Left renal cortex interstitium (tissue), 4 donors: Measurements from ENCODE around the gene MEI1. TPM values are rescaled to one million over a fixed set of nuclear protein-coding genes. Genes with fewer than 3 reads are reported as not detected.
"Not testable (repeated sequence)": the region's sequence is repeated elsewhere in the genome, so short reads cannot be mapped to it uniquely, and the experiment has no call there.

Experiments
- DNase-seq, 4 donors: peaks; one replicate each; pipeline ENCODE4 v3.0.0-alpha.2; 2013; ENCODE audit warnings: low read depth in 4 of 4, low spot score in 2 of 4, missing footprints in 1 of 4
- polyA plus RNA-seq, 4 donors: library from polyadenylated mRNA; unstranded; fragments of 120-200 nt; gene quantifications; one replicate each; pipeline ENCODE4 v1.2.1, GENCODE V29; 2013; ENCODE audit not compliant: insufficient read length in 4 of 4

Gene MEI1
- polyA plus RNA-seq, 4 donors: 2.9 to 3.4 (median 3.3) TPM

GRCh38 chr22:41732096-41732772 is 32.9 kb downstream of the MEI1 start:
- no peak for DNase-seq

DNA sequence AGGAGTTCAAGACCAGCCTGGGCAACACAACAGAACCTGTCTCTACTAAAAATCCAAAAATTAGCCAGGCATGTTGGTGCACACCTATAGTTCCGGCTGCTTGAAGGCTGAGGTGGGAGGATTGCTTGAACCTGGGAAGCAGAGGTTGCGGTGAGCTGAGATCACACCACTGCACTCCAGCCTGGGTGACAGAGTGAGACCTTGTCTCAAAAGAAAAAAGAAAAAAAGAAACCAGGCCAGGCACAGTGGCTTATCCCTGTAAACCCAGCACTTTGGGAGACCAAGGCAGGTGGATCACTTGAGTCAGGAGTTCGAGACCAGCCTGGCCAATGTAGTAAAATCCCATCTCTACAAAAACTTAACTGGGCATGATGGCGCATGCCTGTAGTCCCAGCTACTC is 33.9 kb downstream of the MEI1 start:
- DNase-seq: not testable (repeated sequence)

DNA sequence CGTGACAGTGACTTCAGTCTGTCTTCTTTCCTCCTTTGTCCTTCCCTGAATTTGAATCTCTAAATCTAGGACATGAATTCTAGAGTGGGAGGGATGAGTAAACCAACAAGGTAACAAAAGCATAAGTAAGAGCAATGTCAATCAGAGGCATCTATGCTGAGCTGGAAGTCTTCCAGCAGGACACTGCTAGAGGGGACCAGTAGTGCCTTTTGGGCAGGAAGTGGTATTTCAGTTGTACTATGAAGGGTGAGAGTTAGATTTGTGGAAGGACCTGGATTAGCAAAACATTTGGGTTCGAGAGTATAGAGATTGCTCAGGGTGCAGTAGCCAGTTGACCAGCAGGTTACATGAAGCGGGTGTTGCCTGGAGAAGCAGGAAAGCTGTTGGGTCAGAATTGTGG is 40.3 kb downstream of the MEI1 start:
- no peak for DNase-seq

DNA sequence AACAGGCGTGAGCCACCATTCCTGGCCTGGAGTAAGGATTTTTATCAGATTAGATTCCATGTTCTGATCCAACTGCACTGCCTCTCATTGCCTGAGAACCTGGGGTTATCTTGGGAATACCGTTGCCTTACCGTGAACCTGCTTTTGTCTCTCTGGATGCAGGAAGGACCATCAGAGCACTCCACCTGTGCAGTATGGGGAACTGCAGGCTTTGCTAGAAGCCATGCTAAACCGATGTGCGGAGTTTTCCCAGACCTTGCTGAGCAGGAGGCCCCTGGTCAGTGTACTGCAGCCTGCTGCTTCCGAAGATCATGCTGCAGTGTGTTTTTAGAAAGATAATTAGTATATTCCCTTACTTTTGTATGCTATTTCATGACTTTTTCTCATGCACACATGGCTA is 43.6 kb downstream of the MEI1 start:
- DNase-seq: no peak

DNA sequence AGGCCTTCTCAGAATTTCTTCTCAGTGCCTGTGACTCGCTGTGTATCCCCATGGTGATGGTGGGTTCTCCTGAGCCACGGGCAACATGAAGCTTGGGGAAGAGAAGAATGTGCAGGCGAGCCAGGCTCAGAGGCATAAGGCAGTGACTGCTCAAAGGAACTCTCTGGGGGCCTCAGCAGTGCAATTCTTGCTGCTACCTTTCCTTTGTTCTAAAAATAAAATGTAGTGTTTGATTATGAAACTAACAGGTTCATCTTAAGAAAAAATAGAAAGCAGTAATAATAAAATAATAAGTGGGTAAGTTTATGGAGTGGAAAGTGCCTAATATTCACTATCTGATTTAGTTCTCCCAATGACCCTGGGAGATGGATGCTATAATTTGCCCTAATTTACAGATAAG is 46.7 kb downstream of the MEI1 start:
- no peak for DNase-seq

- peak in 3 of 4 donors; percentile 22 to 45 (median 44) for DNase-seq
Observed at GRCh38 chr22:41746567-41747400, 47.5 kb downstream of the MEI1 start.

DNA sequence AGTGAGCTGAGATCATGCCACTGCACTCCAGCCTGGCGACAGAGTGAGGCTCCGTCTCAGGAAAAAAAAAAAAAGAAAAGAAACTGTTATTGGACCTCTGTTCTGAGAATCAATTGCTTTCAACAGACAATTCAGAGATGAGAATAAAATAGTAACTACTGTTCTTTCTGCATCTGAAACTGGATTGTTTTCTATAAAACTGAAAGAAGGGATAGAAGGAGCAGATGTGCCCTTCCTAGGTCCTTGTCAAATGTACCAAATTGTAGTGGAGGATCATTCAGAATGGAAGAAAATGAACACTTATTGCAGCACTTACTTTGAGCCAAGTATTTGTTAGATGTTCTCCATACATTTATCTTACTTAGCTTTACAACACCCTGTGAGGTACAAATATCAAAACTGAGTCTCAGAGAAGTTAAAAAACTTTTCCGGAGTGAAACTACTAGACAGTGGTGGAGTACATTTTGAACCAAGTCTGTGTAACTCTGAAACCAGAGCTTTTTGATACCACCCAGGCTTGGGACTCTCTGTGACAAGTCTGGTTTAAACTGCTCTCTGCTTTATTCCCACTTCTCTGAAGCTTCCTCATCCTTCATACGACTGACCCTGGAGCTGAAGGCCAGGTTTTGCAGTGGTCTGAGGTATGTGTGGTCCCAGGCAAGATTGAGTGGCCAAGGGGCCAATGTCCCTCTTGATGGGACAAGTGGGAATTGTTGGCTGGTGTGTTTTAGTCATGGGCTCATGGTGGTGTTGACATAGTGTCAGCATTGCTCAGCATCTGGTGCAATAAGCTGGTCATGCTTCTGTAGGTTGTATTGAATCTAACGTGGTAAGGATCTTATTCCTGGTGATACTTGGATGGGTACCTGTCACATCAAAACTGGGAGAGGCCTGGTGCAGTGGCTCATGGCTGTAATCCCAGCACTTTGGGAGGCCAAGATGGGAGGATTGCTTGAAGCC is 53.0 kb downstream of the MEI1 start:
- no peak for DNase-seq

DNA sequence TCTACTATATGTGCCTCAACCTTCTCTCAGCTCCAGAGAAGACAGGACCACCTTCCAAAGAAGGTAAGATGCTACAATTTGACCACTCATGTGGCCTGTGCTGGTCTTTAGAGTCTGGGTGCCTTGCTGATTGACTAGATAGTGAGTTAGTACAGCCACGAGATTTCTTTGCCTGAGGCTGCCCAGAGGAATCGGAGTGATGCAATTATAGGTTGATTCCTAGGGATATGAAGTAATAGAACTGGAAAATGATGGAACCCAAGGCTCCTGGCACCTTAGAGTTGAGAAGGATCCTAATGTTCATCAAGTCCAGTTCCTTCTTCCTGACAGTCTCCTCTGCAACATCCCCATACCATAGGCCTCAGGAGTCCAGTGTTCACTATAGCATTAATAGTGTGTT is 54.7 kb downstream of the MEI1 start:
- no peak for DNase-seq

DNA sequence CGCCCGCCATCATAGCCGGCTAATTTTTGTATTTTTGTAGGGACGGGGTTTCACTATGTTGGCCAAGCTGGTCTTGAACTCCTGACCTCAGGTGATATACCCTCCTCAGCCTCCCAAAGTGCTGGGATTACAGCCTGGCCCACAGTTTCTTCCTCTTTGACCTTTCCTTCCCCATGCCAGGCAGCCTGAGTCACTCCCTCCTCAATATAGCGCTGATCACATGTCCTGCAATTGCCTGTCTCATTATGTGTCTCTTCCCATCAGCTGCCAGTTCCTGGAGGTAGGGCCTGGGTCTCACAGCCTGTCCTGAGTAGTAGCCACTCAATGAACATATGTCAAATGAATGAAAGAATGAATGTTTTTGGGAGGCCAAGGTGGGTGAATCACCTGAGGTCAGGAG is 58.2 kb downstream of the MEI1 start:
- DNase-seq: no peak

GRCh38 chr22:41758231-41758630 is 58.9 kb downstream of the MEI1 start:
- no peak for DNase-seq

DNA sequence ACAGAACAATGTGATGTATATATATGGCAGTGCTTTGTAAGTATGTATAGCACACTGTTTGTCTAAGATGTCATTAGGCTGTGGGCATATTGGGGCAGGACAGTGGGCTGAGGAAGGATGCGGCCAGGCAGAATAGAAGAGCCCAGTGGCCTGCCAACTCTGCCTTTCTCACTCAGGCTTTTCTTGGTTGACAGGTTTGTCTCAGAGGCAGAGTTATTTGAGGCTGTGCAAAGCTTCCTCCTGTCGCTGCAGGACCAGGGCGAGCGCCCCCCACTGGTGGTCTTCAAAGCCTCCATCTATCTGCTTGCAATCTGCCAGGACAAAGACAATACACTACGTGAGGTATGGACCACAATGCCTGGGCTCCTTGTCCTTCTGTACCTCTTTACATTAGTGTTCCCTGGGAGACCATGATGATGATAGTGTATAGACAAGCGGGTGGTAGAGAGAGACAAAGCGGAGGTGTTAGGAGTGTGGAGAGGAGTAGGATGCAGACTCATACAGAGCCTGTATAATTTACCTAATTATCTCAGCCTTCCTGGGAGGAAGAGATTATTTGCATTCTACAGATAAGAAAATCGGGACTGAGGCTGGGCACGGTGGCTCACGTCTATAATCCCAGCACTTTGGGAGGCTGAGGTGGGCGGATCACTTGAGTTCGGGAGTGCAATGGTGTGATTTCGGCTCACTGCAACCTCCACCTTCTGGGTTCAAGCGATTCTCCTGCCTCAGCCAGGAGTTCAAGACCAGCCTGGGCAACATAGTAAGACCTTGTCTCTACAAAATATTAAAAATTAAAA is 63.9 kb downstream of the MEI1 start:
- no peak for DNase-seq

DNA sequence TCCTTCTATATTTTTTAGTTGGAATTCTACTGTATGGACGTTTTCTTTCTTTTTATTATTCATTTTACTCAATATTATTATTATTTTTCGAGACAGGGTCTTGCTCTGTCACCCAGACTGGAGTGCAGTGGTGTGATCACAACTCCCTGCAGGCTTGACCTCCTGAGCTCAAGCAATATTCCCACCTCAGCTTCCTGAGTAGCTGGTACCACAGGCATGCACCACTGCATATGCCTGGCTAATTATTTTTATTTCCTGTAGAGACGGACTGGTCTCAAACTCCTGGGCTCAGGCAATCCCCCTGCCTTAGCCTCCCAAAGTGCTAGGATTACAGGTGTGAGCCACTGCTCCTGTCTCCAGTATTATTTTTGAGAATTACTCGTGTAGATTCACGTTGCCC is 67.2 kb downstream of the MEI1 start:
- DNase-seq: no peak

DNA sequence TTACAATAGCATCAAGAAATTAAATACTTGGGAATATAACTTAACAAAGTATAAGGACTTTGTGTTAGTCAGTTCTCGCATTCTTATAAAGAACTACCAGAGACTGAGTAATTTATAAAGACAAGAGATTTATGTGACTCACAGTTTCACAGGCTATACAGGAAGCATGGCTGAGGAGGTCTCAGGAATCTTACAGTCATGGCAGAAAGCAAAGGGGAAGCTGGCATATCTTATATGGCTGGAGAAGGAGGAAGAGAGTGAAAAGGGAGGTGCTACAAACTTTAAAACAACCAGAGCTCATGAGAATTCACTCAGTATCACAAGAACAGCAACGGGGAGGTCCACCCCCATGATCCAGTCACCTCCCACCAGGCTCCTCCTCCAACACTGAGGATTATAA is 69.1 kb downstream of the MEI1 start:
- DNase-seq: no peak

- DNase-seq: no peak
Observed at GRCh38 chr22:41770715-41771468, 71.6 kb downstream of the MEI1 start.

DNA sequence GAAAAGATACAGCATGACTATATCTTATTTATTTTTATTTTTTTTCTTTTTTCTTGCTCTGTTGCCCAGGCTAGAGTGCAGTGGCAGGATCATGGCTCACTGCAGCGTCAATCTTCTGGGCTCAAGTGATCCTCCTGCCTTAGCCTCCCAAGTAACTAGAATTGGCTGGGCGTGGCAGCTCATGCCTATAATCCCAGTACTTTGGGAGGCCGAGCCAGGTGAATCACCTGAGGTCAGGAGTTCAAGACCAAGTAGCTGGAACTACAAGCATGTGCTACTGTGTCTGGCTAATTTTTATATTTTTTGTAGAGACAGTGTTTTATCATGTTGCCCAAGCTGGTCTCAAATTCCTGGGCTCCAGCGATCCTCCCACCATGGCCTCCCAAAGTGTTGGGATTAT is 72.9 kb downstream of the MEI1 start:
- DNase-seq: no peak

- DNase-seq: no peak
Observed at GRCh38 chr22:41772645-41773044, 73.3 kb downstream of the MEI1 start.

GRCh38 chr22:41775338-41775737 is 76.0 kb downstream of the MEI1 start:
- no peak for DNase-seq

GRCh38 chr22:41775976-41776375 is 76.7 kb downstream of the MEI1 start:
- no peak for DNase-seq

- DNase-seq: no peak
Observed at GRCh38 chr22:41776381-41776780, 77.1 kb downstream of the MEI1 start.
